ENCODE measurements around the gene SPDYC. TPM values are rescaled to one million over a fixed set of nuclear protein-coding genes. Genes with fewer than 3 reads are reported as not detected.

SPDYC gene
- total and polyA plus RNA-seq, 9 of the 15 experiments (the other 6 are each of a cell fraction or from before 2014, with no cell fraction given), result 4.4 to 18.8 (median 9.2) TPM

- peak; percentile 73; the same call in 1 of the 2 replicates for TF ChIP-seq POLR2G (IDR thresholded peaks at IDR 0.05; ENCODE audit: low read depth, low read length)
- no peak for TF ChIP-seq PPARD (CRISPR knock-in tag; IDR thresholded peaks at IDR 0.05)
- 0 out of 2 replicates have a peak, but pooled peaks have one; percentile 6 for TF ChIP-seq TFAP4 (CRISPR knock-in tag; IDR thresholded peaks at IDR 0.05; ENCODE audit: borderline replicate concordance)
- no peak for TF ChIP-seq SMC3 (conservative IDR thresholded peaks at IDR 0.05; ENCODE audit: insufficient read depth, low read depth, low read length)
- peak in 1 of 4 experiments; percentile 7 for DNase-seq (ENCODE audit: extremely low read depth in 1 of 4, low spot score in 3 of 4)
- ATAC-seq, result no peak
- in situ Hi-C loops (cut with MboI) (no loop called here), intact Hi-C loops (cut with micrococcal nuclease) (no loop called here)
- 89% methylated on average over 14 of the region's 16 CpGs for WGBS (ENCODE audit: insufficient coverage, low coverage, missing lambda C conversion rate)
- Histone ChIP-seq H3K4me1 (replicated peaks in 1 of 2; ENCODE audit: control insufficient read depth in 2 of 2, insufficient read depth in 2 of 2, low read length in 2 of 2) (peaks cover 14 to 59% of the 10 kb centered on the region in 2 experiments), H3K9ac (ENCODE audit: insufficient read depth in 1 of 2, low read depth in 2 of 2, low read length in 2 of 2) (peak overlapping the region in 1 of 2 experiments; percentile 59; a peak in 2 of 4 replicates), H3K27me3 (ENCODE audit: control insufficient read depth in 2 of 2, insufficient read depth in 2 of 2, low read length in 2 of 2) (no peaks in the 10 kb centered on the region), H4K20me1 (replicated peaks; ENCODE audit: control insufficient read depth, insufficient read depth, low read length) (no peaks in the 10 kb centered on the region), H3K36me3 (ENCODE audit: control insufficient read depth, insufficient read depth, low read length) (peaks cover 27% of the 10 kb centered on the region; the same call in 1 of the 3 replicates), H3K9me1 (ENCODE audit: control insufficient read depth, insufficient read depth, low read length) (peaks cover 2% of the 10 kb centered on the region), H3K9me3 (replicated peaks; ENCODE audit: control insufficient read depth, insufficient read depth, low read depth, low read length) (no peaks in the 10 kb centered on the region), H2AFZ (ENCODE audit: low read depth, low read length) (no peak overlapping the region), H3K4me3 (no peak overlapping the region), H3K27ac (ENCODE audit: extremely low read depth, low read depth, low read length) (no peak overlapping the region), H3K4me2 (ENCODE audit: insufficient read depth, low read length) (no peak overlapping the region), H3K79me2 (ENCODE audit: control insufficient read depth, insufficient read depth, low read length) (no peaks in the 10 kb centered on the region)
- peak; percentile 56 for FAIRE-seq
- CTCF ChIA-PET (ENCODE audit: low intra/inter-chr PET ratio), result no interaction called here
- BruUV-seq (replicated peaks), result no TSS peak
- POLR2A ChIA-PET, result interaction anchor here (1.0 to 2.1 kb wide), 3 partner anchors 11 to 119 kb away, joined by 3 to 10 read pairs (median 4); partner anchors contain the start of gene DPF2
Observed at GRCh38 chr11:65214212-65214845, 44.3 kb downstream of the SPDYC start.
